Stimulated activated CD4-positive, alpha-beta T cell treated with anti-CD3 and anti-CD28 coated beads, Interleukin-2, amount 100 ng/mL, for 4 hours (primary cell): ENCODE measurements around the gene RAMAC.
"Not testable (repeated sequence)": the region's sequence is repeated elsewhere in the genome, so short reads cannot be mapped to it uniquely, and the experiment has no call there.

Experiments
- DNase-seq: peaks from one replicate; pipeline ENCODE4 v3.0.0-alpha.2; 2020; ENCODE audit warnings: low read depth

Gene RAMAC

DNA sequence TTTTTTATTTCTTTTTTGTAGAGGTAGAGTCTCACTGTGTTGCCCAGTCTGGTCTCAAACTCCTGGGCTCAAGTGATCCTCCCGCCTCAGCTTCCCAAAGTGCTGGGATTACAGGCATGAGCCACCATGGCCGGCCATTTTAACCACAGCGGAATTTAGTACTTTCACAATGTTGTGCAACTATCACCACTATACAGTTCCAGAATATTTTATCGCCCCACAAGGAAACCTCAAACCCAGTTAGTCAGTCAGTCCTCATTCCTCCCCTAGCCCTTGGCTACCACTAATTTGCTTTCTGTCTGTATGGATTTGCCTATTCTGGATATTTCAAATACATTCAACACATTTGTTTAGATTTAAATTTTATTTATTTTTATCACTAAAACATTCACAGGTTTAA, 17.9 kb upstream of the RAMAC start:
- DNase-seq, result no peak

DNA sequence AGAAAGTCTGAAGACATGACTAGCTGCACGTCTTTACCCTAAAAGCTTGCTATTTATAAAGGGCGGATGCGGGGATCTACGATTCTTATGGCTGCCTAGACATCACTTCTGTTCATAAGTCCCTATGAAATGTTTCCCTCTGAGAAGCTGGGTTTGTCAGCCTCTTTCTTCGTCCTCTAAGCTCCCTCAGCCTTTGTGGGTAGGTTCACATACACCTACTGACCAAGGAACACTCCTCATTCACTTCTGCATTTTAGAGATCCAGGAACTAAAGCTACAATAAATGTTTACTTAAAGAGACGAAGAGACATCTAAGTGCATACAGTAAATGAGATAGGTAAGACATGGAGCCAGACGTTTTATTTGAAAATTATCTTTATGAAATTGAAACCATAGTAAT, 16.7 kb upstream of the RAMAC start:
- no peak for DNase-seq

DNA sequence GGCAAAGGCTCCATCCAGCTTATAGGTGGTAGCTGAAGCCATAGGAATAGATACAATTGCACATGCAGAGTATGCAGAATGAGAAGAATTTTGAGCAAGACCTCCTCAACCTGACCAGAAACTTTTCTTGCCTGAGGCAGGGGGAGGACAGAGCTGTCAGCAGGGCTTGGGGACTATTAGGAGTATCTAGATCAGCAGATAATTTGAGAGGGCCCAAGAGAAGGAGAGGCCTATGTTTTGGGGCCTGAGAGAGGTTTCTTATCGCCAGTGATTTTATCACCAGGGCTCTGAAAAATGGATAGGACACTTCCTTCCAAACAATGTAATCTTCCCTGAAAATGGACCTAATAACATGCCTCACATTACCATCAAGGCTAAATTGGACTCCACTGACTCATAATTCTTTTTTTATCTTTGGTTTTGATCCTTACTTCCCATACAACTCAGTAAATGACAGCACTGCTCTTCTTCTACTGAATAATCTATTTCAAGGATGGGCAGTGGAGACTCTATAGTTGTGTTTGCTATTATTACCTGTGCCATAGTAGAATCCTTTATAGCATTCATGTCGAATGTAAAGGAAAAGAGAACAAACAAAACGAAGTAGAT, 15.8 kb upstream of the RAMAC start:
- no peak for DNase-seq

DNA sequence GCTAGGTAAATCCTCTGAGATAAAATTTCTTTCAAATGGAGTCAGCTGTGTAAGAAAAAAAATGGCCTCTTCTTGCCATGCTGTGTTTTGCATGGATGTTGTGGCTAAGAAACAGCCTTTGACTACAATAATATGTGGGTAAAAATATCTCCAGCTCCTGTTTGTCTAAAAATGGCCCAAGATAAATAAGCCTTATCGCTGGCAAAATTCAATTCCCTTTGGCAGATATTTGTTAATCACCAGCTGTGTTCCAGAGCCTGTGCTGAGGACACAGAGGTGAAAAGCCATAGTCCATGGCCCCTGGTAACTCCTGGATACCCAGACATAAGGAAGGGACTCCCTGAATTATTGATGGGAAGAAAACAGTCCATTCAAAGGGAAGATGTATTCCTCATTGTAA, 15.3 kb upstream of the RAMAC start:
- no peak for DNase-seq

DNA sequence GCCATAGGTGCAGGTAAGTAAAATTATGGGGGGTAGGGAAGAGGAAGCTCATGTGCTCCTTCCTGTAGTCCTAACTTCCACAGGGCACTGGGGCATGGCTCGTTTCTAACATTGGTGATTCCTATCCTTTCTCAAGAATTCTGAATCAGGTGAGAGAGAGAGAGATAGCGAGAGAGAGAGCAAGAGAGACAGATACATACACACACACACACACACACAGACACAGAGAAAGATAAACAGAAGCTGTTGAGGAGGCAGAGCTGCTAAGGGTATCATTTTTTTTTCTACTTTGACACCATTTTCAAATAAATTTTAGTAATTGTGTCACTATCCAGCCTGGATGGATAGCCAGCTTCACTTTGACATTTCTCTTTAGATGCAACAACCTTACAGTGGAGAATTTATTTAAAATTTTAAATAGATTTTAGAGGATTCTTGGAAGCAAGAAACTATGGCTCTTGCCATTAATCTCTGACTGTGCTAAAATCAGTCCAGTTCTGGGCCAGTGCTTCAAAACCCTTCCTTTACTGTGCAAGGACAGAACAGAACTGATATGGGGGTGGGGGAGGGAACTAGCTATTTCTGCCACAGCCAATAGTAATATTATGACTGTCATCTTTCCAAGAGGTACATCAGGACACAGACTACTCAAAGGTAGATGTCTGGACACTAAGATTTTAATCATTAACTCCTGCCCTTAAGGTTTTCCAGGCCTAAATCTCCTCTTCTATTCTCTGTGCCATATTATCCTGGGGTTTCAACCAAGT, 14.6 kb upstream of the RAMAC start:
- DNase-seq, result no peak

DNA sequence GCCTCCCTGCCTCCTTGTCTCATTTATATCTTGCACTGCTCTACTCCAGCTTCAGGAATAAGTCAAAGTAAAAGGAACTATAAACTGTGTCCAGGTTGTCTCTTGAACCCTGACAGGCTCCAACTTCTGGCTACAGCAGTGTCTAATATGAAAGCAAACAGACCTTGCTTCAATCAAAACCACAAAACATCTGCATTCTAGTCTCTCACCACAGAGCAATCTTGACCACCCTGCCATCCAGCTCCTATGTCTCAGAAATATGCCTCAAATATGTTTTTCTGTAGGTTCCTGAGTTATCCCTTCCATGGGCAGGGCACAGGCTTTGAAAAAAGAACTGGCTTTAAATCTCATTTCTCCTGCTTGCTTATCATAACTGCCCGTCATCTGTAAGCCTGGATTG, 13.0 kb upstream of the RAMAC start:
- no peak for DNase-seq

DNA sequence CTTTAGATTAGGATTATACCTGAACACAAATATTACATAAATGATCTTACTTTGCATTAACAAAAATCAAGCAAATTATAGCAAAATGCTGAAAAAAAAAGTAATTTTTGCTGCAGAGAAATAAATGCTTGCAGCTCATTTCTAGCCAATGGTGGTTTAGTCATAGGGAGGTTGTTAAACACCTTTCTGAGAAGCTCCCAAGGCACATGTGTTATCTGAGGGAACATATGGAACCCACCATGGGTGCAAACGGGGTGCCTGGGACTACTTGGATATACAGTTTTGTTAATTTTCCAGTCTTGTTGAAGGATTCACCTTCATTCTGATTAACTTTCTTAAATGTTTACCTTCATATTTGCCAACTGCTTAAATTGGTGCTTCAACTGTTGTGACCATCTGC, 8.9 kb upstream of the RAMAC start:
- no peak for DNase-seq

DNA sequence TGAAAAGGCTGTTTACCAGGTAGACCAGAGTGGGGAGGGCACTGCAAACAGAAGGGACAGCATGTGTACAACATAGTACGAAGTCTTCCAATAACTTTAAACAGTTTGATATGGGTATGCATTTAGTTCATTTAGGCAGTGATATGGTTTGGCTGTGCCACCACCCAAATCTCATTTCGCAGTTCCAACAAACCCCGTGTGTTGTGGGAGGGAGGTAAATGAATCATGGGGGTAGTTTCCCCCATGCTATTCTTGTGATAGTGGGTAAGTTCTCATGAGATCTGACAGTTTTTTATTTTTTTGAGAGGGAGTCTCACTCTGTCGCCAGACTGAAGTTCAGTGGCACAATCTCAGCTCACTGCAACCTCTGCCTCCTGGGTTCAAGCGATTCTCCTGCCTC, 7.6 kb upstream of the RAMAC start:
- no peak for DNase-seq

DNA sequence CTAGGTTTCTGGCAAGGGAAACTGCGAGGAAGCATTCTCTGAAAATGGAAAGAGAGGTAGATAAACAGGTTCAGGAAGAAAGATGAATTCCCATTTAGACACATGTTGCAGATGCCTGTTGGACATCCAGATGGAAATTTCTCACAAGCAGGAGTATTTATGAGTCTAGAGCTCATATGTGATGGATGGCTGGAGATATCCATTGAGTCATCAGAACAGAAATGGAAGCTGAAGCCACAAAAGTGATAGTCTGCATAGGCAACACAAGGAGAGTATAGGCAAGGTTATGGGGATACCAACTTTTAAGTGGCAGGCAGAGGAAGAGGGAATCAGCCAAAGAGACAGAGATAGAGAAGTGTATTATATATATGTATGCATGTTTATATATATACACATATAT, 6.3 kb upstream of the RAMAC start:
- no peak for DNase-seq

DNA sequence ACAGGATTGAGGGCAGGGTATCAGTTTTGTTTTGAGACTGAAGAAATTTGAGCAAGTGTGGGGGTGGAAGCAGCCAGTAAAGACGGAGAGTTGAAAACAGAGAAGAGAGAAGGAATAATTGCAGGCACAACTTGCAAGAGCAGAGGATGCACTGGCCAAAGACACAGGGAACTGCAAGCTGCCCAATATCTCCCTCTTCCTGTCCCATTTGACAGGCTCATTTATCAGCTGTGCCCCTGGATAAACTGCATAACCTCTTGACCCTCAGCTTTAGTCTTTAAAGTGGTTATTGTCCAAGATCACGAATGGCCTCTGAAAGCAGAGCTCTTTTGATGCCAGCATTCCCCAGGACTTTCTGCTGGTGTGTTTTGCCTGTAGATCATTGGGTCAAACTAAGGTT, 5.0 kb upstream of the RAMAC start:
- DNase-seq, result no peak

DNA sequence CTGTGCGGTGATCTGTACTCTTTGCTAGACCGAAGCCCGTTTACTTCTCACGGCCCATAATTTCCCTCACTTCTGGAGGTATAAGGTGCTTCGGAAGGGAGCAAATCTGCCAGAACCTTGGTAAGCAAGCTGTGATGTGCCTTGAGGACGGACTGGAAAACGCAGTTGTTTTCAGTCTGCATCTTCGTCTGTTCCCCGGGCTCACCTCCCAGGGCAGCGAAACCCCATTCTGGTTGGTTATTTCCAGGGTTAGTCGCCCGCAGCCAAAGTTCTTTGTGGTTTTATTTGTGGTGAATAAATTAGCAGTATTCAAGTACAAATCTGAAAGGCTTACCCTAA, 401 bp downstream of the RAMAC start:
- no peak for DNase-seq

DNA sequence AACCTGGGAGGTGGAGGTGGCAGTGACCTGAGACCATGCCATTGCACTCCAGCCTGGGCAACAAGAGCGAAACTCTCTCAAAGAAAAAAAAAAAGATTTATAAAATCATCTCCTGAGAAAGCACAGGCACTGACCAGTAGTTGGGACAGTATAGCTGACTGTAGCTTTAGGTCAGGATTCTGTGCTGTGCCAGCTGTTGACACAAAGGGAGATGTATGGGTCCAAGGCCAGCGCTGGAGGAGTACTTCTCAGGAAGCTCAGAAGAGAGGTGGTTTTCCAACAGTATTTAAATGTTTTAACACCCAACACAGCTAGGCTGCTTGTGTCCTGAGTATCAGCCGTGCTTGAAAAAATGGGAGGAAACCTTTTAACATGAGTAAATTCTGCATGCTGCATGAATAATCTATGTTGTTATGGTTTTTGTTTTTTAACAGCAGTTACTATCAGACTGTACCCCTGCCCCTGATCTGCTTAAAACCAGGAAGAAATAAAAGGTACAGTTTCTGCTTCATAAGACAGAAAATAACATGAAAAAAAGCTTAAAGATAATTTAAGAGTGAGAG, 6.5 kb downstream of the RAMAC start:
- DNase-seq, result no peak

DNA sequence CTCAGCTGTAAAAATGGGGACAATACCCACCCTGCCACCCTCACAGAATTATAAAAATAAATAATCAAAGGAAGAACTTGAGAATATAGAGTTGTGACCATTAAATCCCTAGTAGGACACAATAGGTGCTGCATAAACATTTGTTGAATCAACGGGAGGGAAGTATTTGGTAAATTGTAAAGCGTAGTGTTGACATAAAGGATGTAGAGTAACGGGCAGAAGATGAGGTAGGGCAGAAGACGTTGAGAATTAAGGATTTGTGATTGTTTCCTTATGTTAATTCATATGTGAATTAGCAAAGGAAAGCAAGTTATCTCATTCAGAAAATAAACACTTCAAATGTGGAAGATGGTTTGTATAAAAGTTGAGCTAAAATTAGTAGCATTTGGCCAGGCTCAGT, 7.1 kb downstream of the RAMAC start:
- no peak for DNase-seq

DNA sequence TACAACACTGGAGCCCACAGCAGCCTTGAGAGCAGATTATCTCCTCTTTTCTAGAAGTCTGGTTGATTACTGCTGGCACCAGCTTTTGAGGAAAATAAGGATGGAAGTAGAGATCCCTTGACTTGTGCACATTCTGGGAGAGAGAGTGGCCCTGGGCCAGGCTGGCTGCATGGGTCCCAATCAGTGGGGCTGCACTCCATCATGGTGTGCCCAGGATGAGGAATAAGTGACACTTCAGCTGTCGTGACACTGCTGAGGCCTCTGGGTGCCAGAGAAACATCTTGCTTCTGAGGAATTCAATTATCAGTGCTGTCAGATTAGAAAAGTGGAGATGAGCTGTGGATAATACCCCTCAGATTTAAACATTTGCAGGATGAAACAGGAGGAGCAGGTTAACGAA, 9.1 kb downstream of the RAMAC start:
- no peak for DNase-seq

DNA sequence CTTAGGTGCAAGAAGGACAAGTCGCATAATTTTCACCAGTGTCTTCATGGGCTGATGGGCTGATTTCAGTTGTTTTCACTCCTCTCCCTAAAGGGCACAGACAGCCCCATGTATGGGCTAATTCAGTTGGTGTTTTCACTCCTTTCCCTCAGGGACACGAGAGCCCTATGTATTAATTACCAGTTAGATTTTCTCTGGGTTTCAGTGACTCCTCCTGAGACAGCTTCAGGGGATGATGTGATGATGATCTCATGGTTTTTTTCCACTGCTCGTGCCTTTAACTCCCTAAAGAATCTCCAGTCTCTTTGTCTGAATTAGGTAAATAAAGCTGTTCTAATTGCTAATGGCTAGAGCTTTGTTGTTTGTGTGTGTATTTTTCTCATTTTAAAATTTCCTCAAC, 9.9 kb downstream of the RAMAC start:
- no peak for DNase-seq

DNA sequence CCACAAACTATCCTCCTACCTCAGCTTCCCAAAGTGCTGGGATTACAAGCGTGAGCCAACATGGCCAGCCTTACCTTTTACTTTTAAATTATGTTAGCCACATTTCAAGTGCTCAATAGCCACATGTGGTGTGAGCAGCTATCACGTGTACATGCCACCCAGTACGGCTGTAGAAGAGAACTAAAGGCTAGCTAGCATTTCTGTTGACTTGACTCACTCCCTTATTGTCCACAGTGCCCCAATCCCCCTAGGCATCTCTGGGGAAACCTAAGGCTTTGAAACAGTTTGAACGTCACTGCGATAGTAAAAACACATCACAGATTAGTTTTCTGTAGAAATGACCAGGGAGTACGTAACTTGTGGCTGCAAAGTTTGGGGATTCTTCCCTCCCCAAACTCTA, 13.4 kb downstream of the RAMAC start:
- DNase-seq, result no peak

DNA sequence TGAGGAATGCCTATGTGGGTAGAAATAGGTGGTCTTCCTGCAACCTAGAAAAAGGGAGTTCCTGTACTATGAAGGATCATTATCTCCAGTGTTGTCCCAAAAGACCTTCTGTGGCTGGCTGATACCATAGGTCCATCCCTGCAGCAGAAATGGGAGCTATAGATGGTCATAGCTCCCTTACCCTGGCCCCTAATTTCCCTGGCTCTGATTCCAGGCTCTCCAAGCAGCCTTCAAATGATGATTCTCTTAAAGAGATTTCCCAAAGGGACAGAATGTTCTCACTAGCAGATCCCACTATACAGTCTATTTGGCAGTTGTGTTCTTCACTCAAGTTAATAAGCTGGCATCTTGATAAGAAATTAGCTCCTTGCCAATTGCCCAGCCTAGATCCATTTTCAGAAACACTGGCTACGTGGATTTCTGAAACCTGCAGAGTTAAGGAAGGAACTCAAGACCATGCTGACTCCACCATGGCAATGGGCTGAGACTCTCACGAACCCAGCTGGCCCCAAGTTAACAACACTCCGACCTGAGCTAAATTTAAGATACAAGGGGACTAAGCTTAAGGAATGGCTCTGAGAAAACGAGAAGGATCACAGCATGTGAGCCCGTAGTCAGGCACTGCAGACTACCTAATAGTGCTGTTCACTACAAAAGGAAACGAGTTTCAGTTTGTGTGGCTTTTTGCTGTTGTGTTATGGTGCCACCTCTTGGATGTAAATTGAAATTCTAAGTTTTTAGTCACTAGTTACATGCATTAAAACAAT, 14.1 kb downstream of the RAMAC start:
- peak; percentile 10 for DNase-seq

DNA sequence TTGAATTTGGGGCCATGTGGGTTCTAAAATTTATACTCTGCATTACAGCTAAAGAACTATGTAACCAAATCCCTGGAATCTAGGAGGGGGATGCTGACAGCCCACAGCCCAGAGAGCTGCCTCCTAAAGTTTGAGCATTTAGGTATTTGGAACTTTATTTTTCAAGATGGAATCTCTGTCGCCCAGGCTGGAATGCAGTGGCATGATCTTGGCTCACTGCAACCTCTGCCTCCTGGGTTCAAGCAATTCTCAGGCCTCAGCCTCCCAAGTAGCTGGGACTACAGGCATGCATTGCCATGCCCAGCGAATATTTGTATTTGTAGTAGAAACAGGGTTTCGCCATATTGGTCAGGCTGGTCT, 14.6 kb downstream of the RAMAC start:
- not testable (repeated sequence) for DNase-seq

DNA sequence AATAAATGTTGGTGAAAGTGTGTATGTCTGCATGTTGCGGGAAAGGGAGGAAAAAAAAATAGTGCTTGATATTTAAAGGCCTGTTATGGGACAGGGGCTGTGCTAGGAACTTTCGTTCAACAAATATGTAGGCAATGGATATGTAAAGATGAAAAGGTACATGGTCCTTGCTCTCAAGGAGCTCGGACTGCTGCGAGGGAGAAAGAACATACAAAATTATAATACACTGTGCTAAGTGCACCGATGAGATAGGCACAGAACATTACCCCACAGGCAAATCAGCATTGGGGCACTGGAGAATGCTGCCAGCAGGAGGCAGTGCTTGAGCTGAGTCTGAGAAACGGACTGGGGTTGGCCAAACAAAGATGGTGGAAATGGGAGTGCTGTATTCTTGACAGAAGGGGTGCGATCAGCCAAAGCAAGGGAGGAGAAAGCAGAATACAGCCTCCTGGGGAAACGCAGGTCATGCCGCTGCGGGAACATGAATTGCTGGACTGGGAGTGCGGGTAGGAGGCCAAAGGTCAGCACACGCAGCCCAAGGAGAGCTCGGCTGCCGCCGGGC, 24.8 kb downstream of the RAMAC start:
- peak; percentile 63 for DNase-seq

DNA sequence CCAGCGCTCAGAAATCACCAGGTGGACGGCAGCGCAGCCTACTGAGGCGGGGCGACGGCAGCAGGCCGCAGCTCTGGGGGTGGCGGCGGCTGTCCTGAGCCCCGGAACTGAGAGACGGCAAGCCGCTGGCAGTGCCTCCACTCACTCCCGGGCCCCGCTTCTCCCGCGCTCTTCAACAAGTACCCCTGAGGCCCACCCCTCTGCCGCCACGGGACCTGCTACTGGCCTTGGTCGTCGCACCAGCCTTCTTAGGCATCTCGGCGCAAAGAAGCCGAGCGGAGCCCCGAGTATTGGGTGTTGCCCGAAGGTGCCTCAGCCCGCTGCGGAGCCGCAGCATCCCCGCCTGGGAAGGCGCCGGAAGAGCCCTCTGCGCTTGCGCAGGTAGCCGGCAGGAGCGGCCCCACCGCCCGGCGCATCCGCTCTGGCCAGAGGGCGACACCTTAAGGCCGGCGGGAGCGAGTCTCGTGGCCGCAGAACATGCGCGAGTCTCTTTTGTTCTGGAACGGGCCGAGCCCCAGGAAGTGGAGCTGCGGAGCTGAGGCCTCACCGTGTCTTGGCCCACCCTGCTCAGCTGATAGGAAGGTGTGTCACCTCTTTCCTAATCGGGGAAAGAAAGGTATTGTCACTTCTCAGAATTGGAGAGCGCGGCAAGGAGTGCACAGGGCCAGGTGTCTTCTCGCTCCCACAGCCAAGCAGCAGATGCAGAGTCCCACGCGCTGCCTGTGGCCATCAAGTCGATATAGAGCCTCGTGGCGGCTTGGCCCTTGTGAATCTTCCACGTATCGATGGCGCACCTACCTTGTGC, 25.5 kb downstream of the RAMAC start, which contains the start of gene C15orf40:
Gene C15orf40 (minus strand): TSS at position 369 of the 805 bp plus-strand sequence. CDS start 32 bp downstream, at position 337.
- DNase-seq, result peak; percentile 76

DNA sequence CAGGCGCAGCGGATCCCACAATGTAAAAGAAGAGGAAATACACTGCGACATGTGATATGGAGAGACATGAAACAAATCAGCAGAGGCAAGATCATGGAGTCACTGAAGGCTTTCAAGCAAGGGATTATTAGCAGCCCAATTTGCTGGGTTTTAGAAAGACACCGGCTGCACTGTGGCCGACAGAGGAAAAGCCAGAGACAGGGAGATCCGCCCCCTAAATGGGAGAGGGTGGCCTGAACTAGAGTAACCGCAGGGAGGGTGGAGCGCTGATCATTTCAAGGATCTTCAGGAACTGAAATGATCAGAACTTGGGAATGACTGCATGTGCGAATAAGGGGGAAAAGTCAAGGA, 26.0 kb downstream of the RAMAC start:
- no peak for DNase-seq

DNA sequence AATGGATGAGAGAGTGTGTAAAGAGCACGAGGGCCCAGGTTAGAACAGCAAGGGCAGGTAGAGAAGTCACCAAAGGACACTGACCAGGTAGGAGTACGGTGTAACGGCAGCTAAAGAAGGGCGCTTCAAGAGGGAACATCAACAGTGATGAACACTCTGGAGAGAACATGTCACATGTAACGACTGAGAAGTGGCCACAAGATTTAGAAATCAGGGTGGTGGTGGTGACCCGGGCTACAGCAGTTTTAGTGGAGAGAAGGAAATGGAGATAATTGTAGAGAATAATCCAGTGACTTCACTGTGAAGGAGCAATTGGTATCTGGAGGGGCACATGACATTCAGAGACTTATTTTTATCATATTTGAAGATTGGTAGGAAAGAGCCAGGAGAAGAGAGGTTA, 26.6 kb downstream of the RAMAC start:
- DNase-seq, result no peak
